Neural progenitor cell (in vitro differentiated cells): Measurements from ENCODE around the gene MAP2.

ENCODE experiments used
- CTCF ChIP-seq: fragments of 200-600 bp; sonication (generic); IDR thresholded peaks from 2 replicates; pipeline ENCODE4 v1.5.1; 2017; ENCODE audit warnings: antibody characterized with exemption, mild to moderate bottlenecking
- EZH2 ChIP-seq: fragments of 200-600 bp; sonication (generic); IDR thresholded peaks from 2 replicates; pipeline ENCODE4 v1.6.1; 2017; ENCODE audit warnings: antibody characterized with exemption, mild to moderate bottlenecking, moderate library complexity
- EZH2phosphoT487 ChIP-seq: fragments of 200-600 bp; sonication (generic); IDR thresholded peaks from 2 replicates; pipeline ENCODE4 v1.6.1; 2017; ENCODE audit warnings: antibody characterized with exemption

GRCh38 chr2:209694748-209695147, 270.9 kb downstream of the MAP2 start:
- TF ChIP-seq CTCF (no peak), EZH2phosphoT487 (no peak), EZH2 (no peak)
